Epidermal melanocyte (primary cell): ENCODE measurements around the gene TLE3.

Experiments used
- DNase-seq: peaks from one replicate; pipeline ENCODE4 v3.0.0; 2011; ENCODE audit warnings: low spot score; ENCODE audit not compliant: insufficient read length

The TLE3 gene

GRCh38 chr15:70008697-70009290 is 88.9 kb downstream of the TLE3 start:
- no peak for DNase-seq

GRCh38 chr15:70006259-70007147 is 91.2 kb downstream of the TLE3 start:
- no peak for DNase-seq

DNA sequence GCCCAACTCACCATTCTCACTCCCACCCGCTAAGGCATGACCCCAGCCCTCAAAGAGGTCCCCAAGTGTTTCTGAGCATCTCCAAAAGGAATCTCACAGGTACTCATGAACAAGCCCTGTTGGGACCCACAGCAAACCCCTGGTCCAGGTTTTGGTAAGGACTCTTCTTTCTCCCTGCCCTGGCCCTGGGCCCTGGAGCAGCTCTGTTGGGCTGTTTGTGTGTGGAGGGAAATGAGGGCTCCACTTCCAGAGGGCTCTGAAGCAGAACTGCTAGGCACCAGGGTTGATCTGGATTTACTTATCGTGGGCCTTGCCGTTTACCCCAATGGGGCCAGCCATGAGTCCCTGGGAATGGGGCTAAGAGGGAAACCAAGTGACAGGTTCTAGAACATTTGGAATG is 92.9 kb downstream of the TLE3 start:
- DNase-seq, result no peak

- no peak for DNase-seq
Observed at GRCh38 chr15:70002897-70003296, 94.8 kb downstream of the TLE3 start.

DNA sequence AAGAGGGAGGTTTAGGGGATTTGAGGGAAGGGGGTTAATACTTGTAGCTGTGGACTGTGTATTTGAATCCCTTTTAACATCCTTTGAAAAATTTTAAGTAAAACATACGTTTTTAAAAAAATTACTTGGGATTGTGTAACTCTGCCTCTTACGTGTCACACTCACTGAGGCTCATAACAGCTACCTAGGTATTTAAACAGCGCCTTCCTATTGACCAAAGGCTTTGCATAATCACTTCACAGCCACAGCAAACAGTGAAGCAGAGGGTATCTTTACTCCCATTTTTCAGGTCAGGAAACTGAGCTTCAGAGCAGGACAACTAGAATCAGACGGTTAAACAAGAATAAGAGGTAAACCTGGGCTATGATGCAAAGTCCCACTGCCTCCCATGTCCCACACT is 95.9 kb downstream of the TLE3 start:
- DNase-seq, result no peak

- DNase-seq, result no peak
Observed at GRCh38 chr15:69999392-70000085, 98.2 kb downstream of the TLE3 start.

DNA sequence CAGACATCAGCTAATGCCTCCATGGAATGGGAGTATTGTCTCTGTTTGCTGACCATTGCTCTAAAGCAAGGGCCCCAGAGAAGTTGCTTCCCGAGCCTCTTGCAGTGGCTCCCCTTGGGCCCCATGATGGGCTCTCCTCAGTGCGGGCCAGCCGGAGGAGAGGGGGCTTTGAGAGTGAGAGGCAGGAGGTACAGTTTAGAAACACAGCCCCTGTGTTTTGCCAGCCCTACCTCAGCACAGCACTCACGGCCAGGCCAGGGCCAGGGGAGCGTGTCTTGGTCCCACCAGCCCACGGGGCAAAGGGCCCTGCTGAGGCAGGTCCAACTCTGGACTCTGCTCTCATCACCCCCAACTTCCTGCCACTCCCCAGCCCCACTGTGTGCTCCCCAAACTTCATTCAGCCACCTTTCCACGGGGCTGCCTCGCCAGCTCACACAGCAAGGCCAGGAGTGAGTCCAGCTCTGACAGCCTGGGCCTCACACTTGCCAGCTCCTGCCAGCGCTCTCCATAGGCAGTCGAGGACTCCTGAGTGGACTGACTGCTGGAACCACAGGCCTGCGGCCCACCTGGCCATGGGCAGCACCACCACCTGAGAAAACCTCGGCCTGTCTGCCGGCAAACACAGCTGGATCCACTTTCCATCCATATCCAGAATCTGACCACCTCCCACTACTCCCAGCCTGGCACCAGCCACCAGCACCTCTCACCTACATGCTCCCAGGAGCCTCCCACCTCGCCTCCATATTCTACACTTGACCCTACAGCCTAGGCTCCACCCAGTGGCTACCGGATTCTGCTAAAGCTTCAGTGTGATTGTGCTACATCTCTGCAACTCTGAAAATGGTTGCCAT is 99.0 kb downstream of the TLE3 start:
- DNase-seq, result no peak

DNA sequence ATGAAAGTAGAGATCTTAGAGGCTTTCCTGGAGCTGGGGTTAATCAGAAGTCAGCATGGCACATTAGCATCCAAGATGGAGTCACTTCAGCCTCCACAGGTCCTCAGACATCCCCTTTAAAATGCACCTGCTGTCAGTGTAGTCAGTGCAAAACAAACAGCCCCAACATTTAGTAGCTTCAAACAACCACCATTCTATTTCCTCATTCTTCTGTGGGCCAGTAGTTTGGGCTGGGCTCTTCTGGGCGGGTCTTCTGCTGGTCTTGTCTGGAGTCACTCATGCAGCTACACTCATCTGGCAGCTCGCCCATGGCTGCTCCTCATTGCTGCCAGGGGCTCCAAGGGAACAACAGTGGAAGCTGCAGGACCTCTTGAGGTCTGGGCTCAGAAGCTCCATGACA is 99.9 kb downstream of the TLE3 start:
- no peak for DNase-seq
